ENCODE measurements around the gene WDR88.

DNA sequence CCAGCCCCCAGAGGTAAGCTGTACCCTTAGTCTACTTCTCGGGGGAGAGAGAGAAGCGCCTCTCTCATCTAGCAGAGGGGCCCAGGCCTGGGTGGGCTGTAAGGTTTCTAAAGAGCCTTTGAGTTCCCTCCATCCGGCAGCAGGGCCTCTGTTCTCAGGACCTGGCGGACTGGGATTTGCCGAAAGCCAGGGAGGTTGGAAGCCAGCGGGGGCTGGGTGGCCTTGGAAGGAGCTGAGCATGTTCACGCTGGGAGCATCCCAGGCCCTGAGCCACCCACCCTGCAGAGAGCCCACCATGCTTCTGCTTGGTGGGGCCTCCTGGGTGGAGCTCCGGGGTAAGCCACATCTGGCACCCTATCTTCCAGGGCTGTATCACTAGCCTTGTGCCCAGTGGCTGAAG lies 86.0 kb downstream of the WDR88 start:
- TF ChIP-seq EZH2 (IDR thresholded peaks at IDR 0.05; ENCODE audit: borderline replicate concordance, low read depth, low read length, severe bottlenecking): no peak
- TF ChIP-seq, protein P1, sequence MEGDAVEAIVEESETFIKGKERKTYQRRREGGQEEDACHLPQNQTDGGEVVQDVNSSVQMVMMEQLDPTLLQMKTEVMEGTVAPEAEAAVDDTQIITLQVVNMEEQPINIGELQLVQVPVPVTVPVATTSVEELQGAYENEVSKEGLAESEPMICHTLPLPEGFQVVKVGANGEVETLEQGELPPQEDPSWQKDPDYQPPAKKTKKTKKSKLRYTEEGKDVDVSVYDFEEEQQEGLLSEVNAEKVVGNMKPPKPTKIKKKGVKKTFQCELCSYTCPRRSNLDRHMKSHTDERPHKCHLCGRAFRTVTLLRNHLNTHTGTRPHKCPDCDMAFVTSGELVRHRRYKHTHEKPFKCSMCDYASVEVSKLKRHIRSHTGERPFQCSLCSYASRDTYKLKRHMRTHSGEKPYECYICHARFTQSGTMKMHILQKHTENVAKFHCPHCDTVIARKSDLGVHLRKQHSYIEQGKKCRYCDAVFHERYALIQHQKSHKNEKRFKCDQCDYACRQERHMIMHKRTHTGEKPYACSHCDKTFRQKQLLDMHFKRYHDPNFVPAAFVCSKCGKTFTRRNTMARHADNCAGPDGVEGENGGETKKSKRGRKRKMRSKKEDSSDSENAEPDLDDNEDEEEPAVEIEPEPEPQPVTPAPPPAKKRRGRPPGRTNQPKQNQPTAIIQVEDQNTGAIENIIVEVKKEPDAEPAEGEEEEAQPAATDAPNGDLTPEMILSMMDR (IDR thresholded peaks at IDR 0.05; ENCODE audit: extremely low read depth in 1 of 2, insufficient read depth in 1 of 2, low read depth in 1 of 2, low read length in 2 of 2): no peak
- TF ChIP-seq GATA2 (IDR thresholded peaks at IDR 0.05; ENCODE audit: insufficient read depth, insufficient read length, low read depth, low read length): no peak
- TF ChIP-seq POLR2A (IDR thresholded peaks at IDR 0.05; ENCODE audit: low read depth, low read length): no peak
- no peak for TF ChIP-seq FOS (IDR thresholded peaks at IDR 0.05; ENCODE audit: borderline replicate concordance, insufficient read depth, low read length)
- TF ChIP-seq POLR2AphosphoS5 (IDR thresholded peaks at IDR 0.05; ENCODE audit: insufficient read depth, low read depth, low read length): no peak
- TF ChIP-seq, protein P2, sequence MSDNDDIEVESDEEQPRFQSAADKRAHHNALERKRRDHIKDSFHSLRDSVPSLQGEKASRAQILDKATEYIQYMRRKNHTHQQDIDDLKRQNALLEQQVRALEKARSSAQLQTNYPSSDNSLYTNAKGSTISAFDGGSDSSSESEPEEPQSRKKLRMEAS (IDR thresholded peaks at IDR 0.05; ENCODE audit: insufficient read depth, insufficient read length): no peak
